A549 (cell line): Measurements from ENCODE around the gene ECHDC1. TPM values are rescaled to one million over a fixed set of nuclear protein-coding genes. Genes with fewer than 3 reads are reported as not detected.

Experiments
- ATAC-seq, 2 experiments: fragments of 200-7000 bp in 1 of 2; fragments of >200 bp in 1 of 2; cut with Nextera tagmentation in 1 of 2; cut with Tn5 transposase in 1 of 2; 3 replicates each; pipeline versions ENCODE4 v1.8.0 to v1.9.1; 2018 to 2020; ENCODE audit warnings: mild to moderate bottlenecking in 1 of 2, moderate library complexity in 1 of 2
- CTCF ChIA-PET: fragments of 300-600 bp; sonication (Branson Sonifier 250); formaldehyde crosslinking; extraction: SDS; loops from one replicate; lab custom pipeline; 2021; ENCODE audit warnings: antibody characterized with exemption, inconsistent platforms; lab: Yijun Ruan, JAX
- POLR2A ChIA-PET: fragments of 350-600 bp; formaldehyde crosslinking; extraction: SDS; loops from one replicate; lab custom pipeline; 2021; ENCODE audit warnings: antibody characterized with exemption, inconsistent platforms; lab: Yijun Ruan, JAX
- DNase-seq, 2 experiments: peaks; one replicate each; pipeline versions ENCODE4 v3.0.0 to v3.0.0-alpha.2; 2011 to 2016; ENCODE audit warnings: low read depth in 1 of 2, low spot score in 1 of 2
- FAIRE-seq: peaks from 2 replicates; lab custom pipeline; 2011; peaks lifted over from hg19 to GRCh38; lab: Jason Lieb, UNC
- H3K27ac ChIP-seq, 2 experiments: fragments of >200 bp; sonication (Bioruptor Twin); formaldehyde crosslinking; 3 replicates each; pipeline ENCODE4 v1.5.1; 2016 to 2017
- H3K4me1 ChIP-seq: fragments of >200 bp; sonication (Bioruptor Twin); formaldehyde crosslinking; 3 replicates; pipeline ENCODE4 v1.6.1; 2016
- H3K4me2 ChIP-seq: fragments of >200 bp; sonication (Bioruptor Twin); formaldehyde crosslinking; 3 replicates; pipeline ENCODE4 v1.6.1; 2016
- H3K4me3 ChIP-seq: fragments of >200 bp; sonication (Bioruptor Twin); formaldehyde crosslinking; 3 replicates; pipeline ENCODE4 v1.5.1; 2016
- H3K9me3 ChIP-seq: fragments of >200 bp; sonication (Bioruptor Twin); formaldehyde crosslinking; 3 replicates; pipeline ENCODE4 v1.6.1; 2016
- ATOH8 ChIP-seq: fragments of 250-450 bp; sonication (Bioruptor Pico); IDR thresholded peaks from 2 replicates; pipeline ENCODE4 v1.5.0; 2020; ENCODE audit warnings: low read depth, mild to moderate bottlenecking, moderate library complexity
- BHLHE40 ChIP-seq: IDR thresholded peaks from 2 replicates; pipeline ENCODE4 v1.6.1; 2012; ENCODE audit warnings: low read depth, low read length, inconsistent platforms
- CBX2 ChIP-seq: fragments of 200-600 bp; sonication (generic); IDR thresholded peaks from 2 replicates; pipeline ENCODE4 v1.6.1; 2016; ENCODE audit warnings: low read depth, mild to moderate bottlenecking, borderline replicate concordance
- CEBPB ChIP-seq, 2 experiments: fragments of >200 bp in 1 of 2; sonication (Bioruptor Twin) in 1 of 2; formaldehyde crosslinking in 1 of 2; IDR thresholded peaks; 2 replicates each; pipeline ENCODE4 v1.6.1; 2012 to 2016
- CHD2 ChIP-seq: fragments of 150-350 bp; IDR thresholded peaks from 2 replicates; pipeline ENCODE4 v1.6.1; 2014; ENCODE audit warnings: low read length; ENCODE audit not compliant: partially characterized antibody
- EP300 ChIP-seq, 2 experiments: fragments of >200 bp; sonication (Bioruptor Twin); formaldehyde crosslinking; IDR thresholded peaks; 2 replicates in 1 of 2; 3 replicates in 1 of 2; pipeline ENCODE4 v1.6.1; 2016 to 2017
- ESRRA ChIP-seq: fragments of 150-350 bp; IDR thresholded peaks from 2 replicates; pipeline ENCODE4 v1.6.1; 2014; ENCODE audit warnings: mild to moderate bottlenecking, low read length, borderline replicate concordance
- FOSL2 ChIP-seq, 2 experiments: fragments of 450-650 bp in 1 of 2; fragments of >200 bp in 1 of 2; sonication (Bioruptor Twin) in 1 of 2; formaldehyde crosslinking; IDR thresholded peaks; 2 replicates each; pipeline versions ENCODE4 v1.5.0 to v1.6.1; 2016 to 2020; ENCODE audit warnings: mild to moderate bottlenecking in 1 of 2, moderate library complexity in 1 of 2
- FOXS1 ChIP-seq: fragments of 250-450 bp; sonication (Bioruptor Pico); IDR thresholded peaks from 2 replicates; pipeline ENCODE4 v1.5.0; 2020; ENCODE audit warnings: mild to moderate bottlenecking, moderate library complexity
- HOXB13 ChIP-seq: fragments of 250-450 bp; sonication (Bioruptor Pico); IDR thresholded peaks from 2 replicates; pipeline ENCODE4 v1.5.0; 2020; ENCODE audit warnings: low read depth, mild to moderate bottlenecking, moderate library complexity
- HOXB5 ChIP-seq: fragments of 250-450 bp; sonication (Bioruptor Pico); IDR thresholded peaks from 2 replicates; pipeline ENCODE4 v1.5.0; 2020; ENCODE audit warnings: mild to moderate bottlenecking, moderate library complexity
- JUN ChIP-seq, 2 experiments: fragments of >200 bp; sonication (Bioruptor Twin); formaldehyde crosslinking; IDR thresholded peaks; 2 replicates in 1 of 2; 3 replicates in 1 of 2; pipeline ENCODE4 v1.6.1; 2016 to 2017
- JUNB ChIP-seq: fragments of >200 bp; sonication (Bioruptor Twin); formaldehyde crosslinking; IDR thresholded peaks from 2 replicates; pipeline ENCODE4 v1.6.1; 2016
- KDM5A ChIP-seq: fragments of 200-600 bp; sonication (generic); IDR thresholded peaks from 2 replicates; pipeline ENCODE4 v1.6.1; 2016; ENCODE audit warnings: antibody characterized with exemption, mild to moderate bottlenecking
- MAFK ChIP-seq: fragments of 450-650 bp; IDR thresholded peaks from 2 replicates; pipeline ENCODE4 v1.6.1; 2014; ENCODE audit not compliant: partially characterized antibody
- MYC ChIP-seq: IDR thresholded peaks from 2 replicates; pipeline ENCODE4 v1.6.1; 2012; ENCODE audit warnings: mild to moderate bottlenecking, inconsistent platforms, low read length, improper control_type of control experiment, borderline replicate concordance
- NFE2L2 ChIP-seq: fragments of 150-350 bp; conservative IDR thresholded peaks from 2 replicates; pipeline ENCODE4 v1.6.1; 2014; ENCODE audit warnings: low read length
- RCOR1 ChIP-seq: fragments of 150-350 bp; IDR thresholded peaks from 2 replicates; pipeline ENCODE4 v1.6.1; 2014; ENCODE audit warnings: antibody characterized with exemption, low read length, low read depth
- RFX5 ChIP-seq: fragments of 450-650 bp; IDR thresholded peaks from 2 replicates; pipeline ENCODE4 v1.7.1; 2014; ENCODE audit warnings: antibody characterized with exemption, mild to moderate bottlenecking, moderate library complexity
- SREBF2 ChIP-seq: fragments of 450-650 bp; IDR thresholded peaks from 2 replicates; pipeline ENCODE4 v1.6.1; 2014; ENCODE audit warnings: mild to moderate bottlenecking, moderate library complexity
- WGBS: methylation state at CpG from one replicate; pipeline ENCODE4 v1.1.6; 2017; ENCODE audit errors: missing lambda C conversion rate; 5-methylcytosine and 5-hydroxymethylcytosine counted together
- polyA plus RNA-seq, 4 experiments: library from polyadenylated mRNA; depleted of rRNA in 3 of 4; stranded (reverse); fragments of >200 nt; fragmentation: RNase III in 1 of 4; extraction: RNeasy Plus Mini Kit Qiagen cat#74134 plus additional on column Dnase treatment in 1 of 4; gene quantifications; 2 replicates in 3 of 4; 3 replicates in 1 of 4; pipeline ENCODE4 v1.2.3, GENCODE V29; 2011 to 2017
- TF ChIP-seq, protein P1 (sequence below): fragments of >200 bp; sonication (Bioruptor Twin); formaldehyde crosslinking; IDR thresholded peaks from 2 replicates; pipeline ENCODE4 v1.6.1; 2016
- TF ChIP-seq, protein P2 (sequence below): IDR thresholded peaks from 2 replicates; pipeline ENCODE4 v1.6.1; 2012
- TF ChIP-seq, protein P3 (sequence below): fragments of 200-600 bp; sonication (generic); IDR thresholded peaks from 2 replicates; pipeline ENCODE4 v1.6.1; 2016; ENCODE audit warnings: antibody characterized with exemption, mild to moderate bottlenecking, moderate library complexity
- TF ChIP-seq, protein P4 (sequence below): fragments of >200 bp; sonication (Bioruptor Twin); formaldehyde crosslinking; IDR thresholded peaks from 3 replicates; pipeline ENCODE4 v1.5.1; 2016
- TF ChIP-seq, protein P5 (sequence below): fragments of 250-450 bp; sonication (Bioruptor Pico); IDR thresholded peaks from 2 replicates; pipeline ENCODE4 v1.5.0; 2021; ENCODE audit warnings: mild to moderate bottlenecking, moderate library complexity, borderline replicate concordance

Gene ECHDC1
- polyA plus RNA-seq, 2 of the 4 experiments (the other 2 are of a cell fraction) = 53.4 to 64.3 TPM

DNA sequence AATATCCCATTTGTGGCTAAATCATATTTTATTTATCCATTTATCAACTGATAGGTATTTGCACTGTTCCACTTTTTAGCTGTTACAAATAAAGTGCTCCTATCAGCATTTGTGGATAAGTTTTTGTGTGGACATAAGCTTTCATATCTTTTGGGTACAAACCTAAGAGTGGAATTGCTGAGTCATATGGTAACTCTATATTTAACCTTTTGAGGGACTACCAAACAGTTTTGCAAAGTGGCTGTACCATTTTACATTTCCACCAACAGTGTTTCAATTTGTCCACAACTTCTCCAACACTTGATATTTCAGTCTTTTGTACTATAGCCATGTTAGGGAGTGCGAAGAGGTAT lies 23.6 kb upstream of the ECHDC1 start:
- Histone ChIP-seq H3K27ac (peak overlapping the region; percentile 74 to 90), H3K4me2 (peak overlapping the region; percentile 70; the same call in 2 of the 3 replicates), H3K4me1 (peaks cover 14% of the 10 kb centered on the region; the same call in 2 of the 3 replicates), H3K4me3 (no peak overlapping the region), H3K9me3 (peaks cover 5% of the 10 kb centered on the region; the same call in 1 of the 3 replicates)
- ChIA-PET CTCF (interaction anchor here (0.7 kb wide), 1 partner anchor 54 kb away, joined by 3 read pairs; no protein-coding TSS in a partner anchor), POLR2A (interaction anchor here (1.7 kb wide), 1 partner anchor 152 kb away, joined by 5 read pairs; the partner anchor contains the start of gene MTCL3)
- ATAC-seq (no peak), FAIRE-seq (no peak), DNase-seq (peak in 1 of 2 experiments; percentile 4)
- TF ChIP-seq MAFK = peak; percentile 89
- TF ChIP-seq NFE2L2 = peak; percentile 54; the same call in 1 of the 2 replicates
- TF ChIP-seq CEBPB (IDR thresholded peaks at IDR 0.05) = no peak
- TF ChIP-seq JUNB = no peak
- TF ChIP-seq, protein P1, sequence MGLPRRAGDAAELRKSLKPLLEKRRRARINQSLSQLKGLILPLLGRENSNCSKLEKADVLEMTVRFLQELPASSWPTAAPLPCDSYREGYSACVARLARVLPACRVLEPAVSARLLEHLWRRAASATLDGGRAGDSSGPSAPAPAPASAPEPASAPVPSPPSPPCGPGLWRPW = no peak
- no peak for TF ChIP-seq CBX2
- no peak for TF ChIP-seq FOXS1 (CRISPR knock-in tag)
- no peak for TF ChIP-seq KDM5A
- 85% methylated on average over 1 of the region's 1 CpG for WGBS

GRCh38 chr6:127366282-127367022 lies 23.0 kb upstream of the ECHDC1 start:
- 0% methylated on average over 5 of the region's 5 CpGs for WGBS
- peak; percentile 99 for ATAC-seq
- TF ChIP-seq, protein P2, sequence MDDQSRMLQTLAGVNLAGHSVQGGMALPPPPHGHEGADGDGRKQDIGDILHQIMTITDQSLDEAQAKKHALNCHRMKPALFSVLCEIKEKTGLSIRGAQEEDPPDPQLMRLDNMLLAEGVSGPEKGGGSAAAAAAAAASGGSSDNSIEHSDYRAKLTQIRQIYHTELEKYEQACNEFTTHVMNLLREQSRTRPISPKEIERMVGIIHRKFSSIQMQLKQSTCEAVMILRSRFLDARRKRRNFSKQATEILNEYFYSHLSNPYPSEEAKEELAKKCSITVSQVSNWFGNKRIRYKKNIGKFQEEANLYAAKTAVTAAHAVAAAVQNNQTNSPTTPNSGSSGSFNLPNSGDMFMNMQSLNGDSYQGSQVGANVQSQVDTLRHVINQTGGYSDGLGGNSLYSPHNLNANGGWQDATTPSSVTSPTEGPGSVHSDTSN = no peak; the same call in none of the 2 replicates
- TF ChIP-seq HOXB13 (no peak; the same call in 1 of the 2 replicates), EP300 (IDR thresholded peaks at IDR 0.05) (0 out of 5 replicates have a peak, but pooled peaks of 1 of the 2 experiments have one; percentile 40), SREBF2 (no peak), CHD2 (no peak), CEBPB (IDR thresholded peaks at IDR 0.05) (peak; percentile 60 to 93), ATOH8 (no peak), FOSL2 (IDR thresholded peaks at IDR 0.05) (peak; percentile 57; the same call in 1 of the 2 replicates), FOSL2 (CRISPR knock-in tag; IDR thresholded peaks at IDR 0.05) (peak; percentile 83), HOXB5 (CRISPR knock-in tag) (no peak; the same call in 1 of the 2 replicates), JUN (IDR thresholded peaks at IDR 0.05) (0 out of 5 replicates have a peak, but pooled peaks of 1 of the 2 experiments have one; percentile 44), BHLHE40 (no peak), MYC (no peak), ESRRA (no peak), RFX5 (peak; percentile 29; the same call in 1 of the 2 replicates), RCOR1 (no peak)
- TF ChIP-seq, protein P3, sequence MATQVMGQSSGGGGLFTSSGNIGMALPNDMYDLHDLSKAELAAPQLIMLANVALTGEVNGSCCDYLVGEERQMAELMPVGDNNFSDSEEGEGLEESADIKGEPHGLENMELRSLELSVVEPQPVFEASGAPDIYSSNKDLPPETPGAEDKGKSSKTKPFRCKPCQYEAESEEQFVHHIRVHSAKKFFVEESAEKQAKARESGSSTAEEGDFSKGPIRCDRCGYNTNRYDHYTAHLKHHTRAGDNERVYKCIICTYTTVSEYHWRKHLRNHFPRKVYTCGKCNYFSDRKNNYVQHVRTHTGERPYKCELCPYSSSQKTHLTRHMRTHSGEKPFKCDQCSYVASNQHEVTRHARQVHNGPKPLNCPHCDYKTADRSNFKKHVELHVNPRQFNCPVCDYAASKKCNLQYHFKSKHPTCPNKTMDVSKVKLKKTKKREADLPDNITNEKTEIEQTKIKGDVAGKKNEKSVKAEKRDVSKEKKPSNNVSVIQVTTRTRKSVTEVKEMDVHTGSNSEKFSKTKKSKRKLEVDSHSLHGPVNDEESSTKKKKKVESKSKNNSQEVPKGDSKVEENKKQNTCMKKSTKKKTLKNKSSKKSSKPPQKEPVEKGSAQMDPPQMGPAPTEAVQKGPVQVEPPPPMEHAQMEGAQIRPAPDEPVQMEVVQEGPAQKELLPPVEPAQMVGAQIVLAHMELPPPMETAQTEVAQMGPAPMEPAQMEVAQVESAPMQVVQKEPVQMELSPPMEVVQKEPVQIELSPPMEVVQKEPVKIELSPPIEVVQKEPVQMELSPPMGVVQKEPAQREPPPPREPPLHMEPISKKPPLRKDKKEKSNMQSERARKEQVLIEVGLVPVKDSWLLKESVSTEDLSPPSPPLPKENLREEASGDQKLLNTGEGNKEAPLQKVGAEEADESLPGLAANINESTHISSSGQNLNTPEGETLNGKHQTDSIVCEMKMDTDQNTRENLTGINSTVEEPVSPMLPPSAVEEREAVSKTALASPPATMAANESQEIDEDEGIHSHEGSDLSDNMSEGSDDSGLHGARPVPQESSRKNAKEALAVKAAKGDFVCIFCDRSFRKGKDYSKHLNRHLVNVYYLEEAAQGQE = no peak
- TF ChIP-seq, protein P4, sequence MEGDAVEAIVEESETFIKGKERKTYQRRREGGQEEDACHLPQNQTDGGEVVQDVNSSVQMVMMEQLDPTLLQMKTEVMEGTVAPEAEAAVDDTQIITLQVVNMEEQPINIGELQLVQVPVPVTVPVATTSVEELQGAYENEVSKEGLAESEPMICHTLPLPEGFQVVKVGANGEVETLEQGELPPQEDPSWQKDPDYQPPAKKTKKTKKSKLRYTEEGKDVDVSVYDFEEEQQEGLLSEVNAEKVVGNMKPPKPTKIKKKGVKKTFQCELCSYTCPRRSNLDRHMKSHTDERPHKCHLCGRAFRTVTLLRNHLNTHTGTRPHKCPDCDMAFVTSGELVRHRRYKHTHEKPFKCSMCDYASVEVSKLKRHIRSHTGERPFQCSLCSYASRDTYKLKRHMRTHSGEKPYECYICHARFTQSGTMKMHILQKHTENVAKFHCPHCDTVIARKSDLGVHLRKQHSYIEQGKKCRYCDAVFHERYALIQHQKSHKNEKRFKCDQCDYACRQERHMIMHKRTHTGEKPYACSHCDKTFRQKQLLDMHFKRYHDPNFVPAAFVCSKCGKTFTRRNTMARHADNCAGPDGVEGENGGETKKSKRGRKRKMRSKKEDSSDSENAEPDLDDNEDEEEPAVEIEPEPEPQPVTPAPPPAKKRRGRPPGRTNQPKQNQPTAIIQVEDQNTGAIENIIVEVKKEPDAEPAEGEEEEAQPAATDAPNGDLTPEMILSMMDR = no peak
- TF ChIP-seq, protein P5, sequence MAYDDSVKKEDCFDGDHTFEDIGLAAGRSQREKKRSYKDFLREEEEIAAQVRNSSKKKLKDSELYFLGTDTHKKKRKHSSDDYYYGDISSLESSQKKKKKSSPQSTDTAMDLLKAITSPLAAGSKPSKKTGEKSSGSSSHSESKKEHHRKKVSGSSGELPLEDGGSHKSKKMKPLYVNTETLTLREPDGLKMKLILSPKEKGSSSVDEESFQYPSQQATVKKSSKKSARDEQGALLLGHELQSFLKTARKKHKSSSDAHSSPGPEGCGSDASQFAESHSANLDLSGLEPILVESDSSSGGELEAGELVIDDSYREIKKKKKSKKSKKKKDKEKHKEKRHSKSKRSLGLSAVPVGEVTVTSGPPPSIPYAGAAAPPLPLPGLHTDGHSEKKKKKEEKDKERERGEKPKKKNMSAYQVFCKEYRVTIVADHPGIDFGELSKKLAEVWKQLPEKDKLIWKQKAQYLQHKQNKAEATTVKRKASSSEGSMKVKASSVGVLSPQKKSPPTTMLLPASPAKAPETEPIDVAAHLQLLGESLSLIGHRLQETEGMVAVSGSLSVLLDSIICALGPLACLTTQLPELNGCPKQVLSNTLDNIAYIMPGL (CRISPR knock-in tag) = no peak
- DNase-seq = peak; percentile 89 to 92
- Histone ChIP-seq H3K4me1 (peaks cover 14% of the 10 kb centered on the region; the same call in 2 of the 3 replicates), H3K27ac (peak overlapping the region; percentile 74 to 90), H3K9me3 (peaks cover 5% of the 10 kb centered on the region; the same call in 1 of the 3 replicates), H3K4me2 (peak overlapping the region; percentile 70), H3K4me3 (no peak overlapping the region)
- peak; percentile 23 for FAIRE-seq
- CTCF ChIA-PET = interaction anchor here (0.7 kb wide), 1 partner anchor 54 kb away, joined by 3 read pairs; no protein-coding TSS in a partner anchor
- POLR2A ChIA-PET = interaction anchor here (0.6 to 1.7 kb wide), 2 partner anchors 69 to 153 kb away, joined by 5 read pairs; partner anchors contain the start of gene MTCL3
